ENCODE measurements around the gene GABRR3. TPM values are rescaled to one million over a fixed set of nuclear protein-coding genes. Genes with fewer than 3 reads are reported as not detected.

Gene GABRR3
- total and polyA plus RNA-seq, 2 donors (not counting 1 experiment from before 2014, with no cell fraction given): not detected

GRCh38 chr3:98032904-98033303 is 2.2 kb downstream of the GABRR3 start:
- H3K9ac ChIP-seq (ENCODE audit: insufficient read depth, low read length): no peak overlapping the region
- no peak overlapping the region for H3K4me2 ChIP-seq (ENCODE audit: extremely low read depth, insufficient read depth, low read length)
- H3K79me2 ChIP-seq (ENCODE audit: control insufficient read depth, insufficient read depth, low read length): no peaks in the 10 kb centered on the region
- DNase-seq (ENCODE audit: low read depth in 2 of 2): no peak
- no peaks in the 10 kb centered on the region for H3K27me3 ChIP-seq (ENCODE audit: control insufficient read depth, insufficient read depth, low read length)
- H3K4me3 ChIP-seq (replicated peaks in 1 of 4; ENCODE audit: control extremely low read depth in 1 of 4, insufficient read depth in 1 of 4, low read depth in 3 of 4, low read length in 4 of 4): no peak overlapping the region
- H3K9me3 ChIP-seq (ENCODE audit: control insufficient read depth, insufficient read depth, low read depth, low read length): no peaks in the 10 kb centered on the region
- TF ChIP-seq EZH2 (IDR thresholded peaks at IDR 0.05; ENCODE audit: low read length, missing control alignments): no peak
- no peak for TF ChIP-seq CTCF (conservative IDR thresholded peaks at IDR 0.05 in 1 of 2, IDR thresholded peaks at IDR 0.05 in 1 of 2; ENCODE audit: low read depth in 1 of 2, low read length in 2 of 2)
- H3K4me1 ChIP-seq (ENCODE audit: control insufficient read depth, extremely low read depth, insufficient read depth, low read length): no peaks in the 10 kb centered on the region
- no peaks in the 10 kb centered on the region for H3K36me3 ChIP-seq (ENCODE audit: control insufficient read depth, insufficient read depth, low read length)
- H3K27ac ChIP-seq (ENCODE audit: insufficient read depth, low read length): no peak overlapping the region
- no peak overlapping the region for H2AFZ ChIP-seq (ENCODE audit: low read length)
- no peaks in the 10 kb centered on the region for H4K20me1 ChIP-seq (ENCODE audit: control insufficient read depth, extremely low read depth, insufficient read depth, low read length)

GRCh38 chr3:98032265-98032664 is 2.9 kb downstream of the GABRR3 start:
- Histone ChIP-seq H3K9ac (ENCODE audit: insufficient read depth, low read length) (no peak overlapping the region), H3K4me1 (ENCODE audit: control insufficient read depth, extremely low read depth, insufficient read depth, low read length) (no peaks in the 10 kb centered on the region), H3K36me3 (ENCODE audit: control insufficient read depth, insufficient read depth, low read length) (no peaks in the 10 kb centered on the region), H3K79me2 (ENCODE audit: control insufficient read depth, insufficient read depth, low read length) (no peaks in the 10 kb centered on the region), H3K27ac (ENCODE audit: insufficient read depth, low read length) (no peak overlapping the region), H3K4me2 (ENCODE audit: extremely low read depth, insufficient read depth, low read length) (no peak overlapping the region), H3K27me3 (ENCODE audit: control insufficient read depth, insufficient read depth, low read length) (no peaks in the 10 kb centered on the region), H2AFZ (ENCODE audit: low read length) (no peak overlapping the region), H3K4me3 (replicated peaks in 1 of 4; ENCODE audit: control extremely low read depth in 1 of 4, insufficient read depth in 1 of 4, low read depth in 3 of 4, low read length in 4 of 4) (no peak overlapping the region), H4K20me1 (ENCODE audit: control insufficient read depth, extremely low read depth, insufficient read depth, low read length) (no peaks in the 10 kb centered on the region), H3K9me3 (ENCODE audit: control insufficient read depth, insufficient read depth, low read depth, low read length) (no peaks in the 10 kb centered on the region)
- DNase-seq (ENCODE audit: low read depth in 2 of 2): no peak
- TF ChIP-seq CTCF (conservative IDR thresholded peaks at IDR 0.05 in 1 of 2, IDR thresholded peaks at IDR 0.05 in 1 of 2; ENCODE audit: low read depth in 1 of 2, low read length in 2 of 2): no peak

GRCh38 chr3:98029083-98029482 is 6.0 kb downstream of the GABRR3 start:
- no peak for TF ChIP-seq CTCF (conservative IDR thresholded peaks at IDR 0.05 in 1 of 2, IDR thresholded peaks at IDR 0.05 in 1 of 2; ENCODE audit: low read depth in 1 of 2, low read length in 2 of 2)
- TF ChIP-seq EZH2 (IDR thresholded peaks at IDR 0.05; ENCODE audit: low read length, missing control alignments): no peak
- Histone ChIP-seq H3K4me2 (ENCODE audit: extremely low read depth, insufficient read depth, low read length) (no peak overlapping the region), H4K20me1 (ENCODE audit: control insufficient read depth, extremely low read depth, insufficient read depth, low read length) (no peaks in the 10 kb centered on the region), H3K4me3 (replicated peaks in 1 of 4; ENCODE audit: control extremely low read depth in 1 of 4, insufficient read depth in 1 of 4, low read depth in 3 of 4, low read length in 4 of 4) (no peak overlapping the region), H3K27me3 (ENCODE audit: control insufficient read depth, insufficient read depth, low read length) (no peaks in the 10 kb centered on the region), H3K36me3 (ENCODE audit: control insufficient read depth, insufficient read depth, low read length) (no peaks in the 10 kb centered on the region), H3K4me1 (ENCODE audit: control insufficient read depth, extremely low read depth, insufficient read depth, low read length) (no peaks in the 10 kb centered on the region), H3K9me3 (ENCODE audit: control insufficient read depth, insufficient read depth, low read depth, low read length) (no peaks in the 10 kb centered on the region), H3K79me2 (ENCODE audit: control insufficient read depth, insufficient read depth, low read length) (no peaks in the 10 kb centered on the region), H3K9ac (ENCODE audit: insufficient read depth, low read length) (no peak overlapping the region), H3K27ac (ENCODE audit: insufficient read depth, low read length) (no peak overlapping the region), H2AFZ (ENCODE audit: low read length) (no peak overlapping the region)
- DNase-seq (ENCODE audit: low read depth in 2 of 2): no peak
